LNCaP clone FGC (cell line): ENCODE data around the gene CYP27C1.
"Not testable (repeated sequence)": the region's sequence is repeated elsewhere in the genome, so short reads cannot be mapped to it uniquely, and the experiment has no call there.

Experiments used
- DNase-seq: peaks from one replicate; pipeline ENCODE4 v3.0.0-alpha.2; 2011; ENCODE audit warnings: low read depth
- H3K4me3 ChIP-seq: 2 replicates; pipeline ENCODE4 v1.5.1; 2011; ENCODE audit warnings: mild to moderate bottlenecking, low read depth, low read length, control low read depth
- TF ChIP-seq, protein P1 (sequence below): IDR thresholded peaks from 2 replicates; pipeline ENCODE4 v1.5.1; 2012; ENCODE audit warnings: mild to moderate bottlenecking; ENCODE audit not compliant: control insufficient read depth, insufficient read depth; ENCODE audit errors: extremely low read depth

CYP27C1 gene

DNA sequence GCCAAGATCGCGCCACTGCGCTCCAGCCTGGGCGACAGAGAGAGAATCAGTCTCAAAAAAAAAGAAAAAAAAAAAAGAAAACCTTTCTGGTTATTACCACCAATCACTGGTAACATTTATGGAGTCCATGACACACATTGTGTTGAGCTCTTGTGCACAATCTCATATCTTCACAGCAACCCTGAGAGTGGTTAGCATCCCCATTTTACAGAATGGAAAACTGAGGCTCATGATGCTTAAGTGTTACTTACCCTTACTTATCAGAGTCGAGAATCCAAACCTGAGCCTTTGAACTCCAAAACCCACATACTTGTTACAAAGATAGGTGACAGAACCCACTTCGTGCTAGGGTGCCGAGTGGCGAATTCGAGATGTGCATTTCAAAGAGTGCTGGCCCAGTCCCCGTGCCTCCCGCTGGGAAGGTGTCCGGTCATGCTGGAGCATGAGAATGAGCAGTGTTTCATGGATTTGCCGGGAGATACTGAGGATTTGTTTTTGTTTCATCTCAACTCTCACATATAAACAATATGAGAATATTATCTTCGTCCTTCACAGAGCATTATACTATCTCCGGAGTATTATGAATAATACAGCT, 50.9 kb downstream of the CYP27C1 start:
- H3K4me3 ChIP-seq: no peak overlapping the region
- no peak for DNase-seq
- TF ChIP-seq, protein P1, sequence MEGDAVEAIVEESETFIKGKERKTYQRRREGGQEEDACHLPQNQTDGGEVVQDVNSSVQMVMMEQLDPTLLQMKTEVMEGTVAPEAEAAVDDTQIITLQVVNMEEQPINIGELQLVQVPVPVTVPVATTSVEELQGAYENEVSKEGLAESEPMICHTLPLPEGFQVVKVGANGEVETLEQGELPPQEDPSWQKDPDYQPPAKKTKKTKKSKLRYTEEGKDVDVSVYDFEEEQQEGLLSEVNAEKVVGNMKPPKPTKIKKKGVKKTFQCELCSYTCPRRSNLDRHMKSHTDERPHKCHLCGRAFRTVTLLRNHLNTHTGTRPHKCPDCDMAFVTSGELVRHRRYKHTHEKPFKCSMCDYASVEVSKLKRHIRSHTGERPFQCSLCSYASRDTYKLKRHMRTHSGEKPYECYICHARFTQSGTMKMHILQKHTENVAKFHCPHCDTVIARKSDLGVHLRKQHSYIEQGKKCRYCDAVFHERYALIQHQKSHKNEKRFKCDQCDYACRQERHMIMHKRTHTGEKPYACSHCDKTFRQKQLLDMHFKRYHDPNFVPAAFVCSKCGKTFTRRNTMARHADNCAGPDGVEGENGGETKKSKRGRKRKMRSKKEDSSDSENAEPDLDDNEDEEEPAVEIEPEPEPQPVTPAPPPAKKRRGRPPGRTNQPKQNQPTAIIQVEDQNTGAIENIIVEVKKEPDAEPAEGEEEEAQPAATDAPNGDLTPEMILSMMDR: no peak

DNA sequence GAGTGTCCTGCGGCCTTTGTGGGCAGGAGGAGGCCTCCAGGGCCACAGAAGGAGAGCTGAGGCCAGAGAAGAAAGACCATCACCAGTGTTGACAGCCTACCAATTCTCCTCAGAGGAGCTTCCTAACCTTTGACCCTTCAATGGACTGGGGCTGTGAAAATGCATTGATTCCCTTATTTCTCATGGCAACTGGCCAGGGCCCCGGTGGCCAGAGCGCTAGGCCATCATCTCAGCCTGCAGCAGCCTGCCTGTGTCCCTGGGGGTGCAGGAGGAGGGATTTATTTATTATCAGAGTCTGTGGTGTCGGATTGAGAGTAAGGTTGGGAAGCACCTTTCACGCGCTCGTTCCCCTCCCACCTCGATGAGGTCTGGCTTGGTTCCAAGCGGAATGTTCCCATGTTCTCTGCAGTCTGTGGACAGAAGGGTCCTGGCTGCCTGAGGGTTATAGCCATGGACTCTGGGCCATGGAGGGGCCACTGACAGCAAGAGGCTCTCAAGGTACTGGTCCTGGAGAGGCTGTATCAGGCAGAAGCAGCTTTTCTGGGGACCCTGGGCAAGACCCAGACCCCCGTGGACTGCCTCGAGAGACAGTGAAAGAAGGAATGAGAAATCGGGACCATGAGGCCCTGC, 53.8 kb downstream of the CYP27C1 start:
- TF ChIP-seq, protein P1: no peak
- no peak for DNase-seq
- no peak overlapping the region for H3K4me3 ChIP-seq

DNA sequence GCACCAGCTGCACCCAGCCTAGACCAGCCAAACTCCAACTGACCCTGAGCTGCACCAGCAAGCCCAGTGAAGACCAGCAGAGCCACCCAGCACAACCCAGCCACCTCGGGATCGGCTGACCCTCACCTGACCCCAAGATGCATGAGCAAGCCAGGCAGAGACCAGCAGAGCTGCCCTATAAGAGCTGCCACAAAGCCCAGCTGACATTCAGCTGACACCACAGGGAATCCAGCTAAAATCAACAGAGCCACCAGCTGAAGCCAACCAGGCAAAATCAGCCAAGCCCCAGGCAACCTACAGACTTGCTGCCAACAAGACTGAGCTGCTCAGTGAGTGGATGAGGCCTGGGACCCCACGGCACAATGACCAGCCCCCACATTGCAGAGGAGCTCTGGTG, 54.6 kb downstream of the CYP27C1 start:
- DNase-seq: peak; percentile 15
- TF ChIP-seq, protein P1: no peak
- no peak overlapping the region for H3K4me3 ChIP-seq

DNA sequence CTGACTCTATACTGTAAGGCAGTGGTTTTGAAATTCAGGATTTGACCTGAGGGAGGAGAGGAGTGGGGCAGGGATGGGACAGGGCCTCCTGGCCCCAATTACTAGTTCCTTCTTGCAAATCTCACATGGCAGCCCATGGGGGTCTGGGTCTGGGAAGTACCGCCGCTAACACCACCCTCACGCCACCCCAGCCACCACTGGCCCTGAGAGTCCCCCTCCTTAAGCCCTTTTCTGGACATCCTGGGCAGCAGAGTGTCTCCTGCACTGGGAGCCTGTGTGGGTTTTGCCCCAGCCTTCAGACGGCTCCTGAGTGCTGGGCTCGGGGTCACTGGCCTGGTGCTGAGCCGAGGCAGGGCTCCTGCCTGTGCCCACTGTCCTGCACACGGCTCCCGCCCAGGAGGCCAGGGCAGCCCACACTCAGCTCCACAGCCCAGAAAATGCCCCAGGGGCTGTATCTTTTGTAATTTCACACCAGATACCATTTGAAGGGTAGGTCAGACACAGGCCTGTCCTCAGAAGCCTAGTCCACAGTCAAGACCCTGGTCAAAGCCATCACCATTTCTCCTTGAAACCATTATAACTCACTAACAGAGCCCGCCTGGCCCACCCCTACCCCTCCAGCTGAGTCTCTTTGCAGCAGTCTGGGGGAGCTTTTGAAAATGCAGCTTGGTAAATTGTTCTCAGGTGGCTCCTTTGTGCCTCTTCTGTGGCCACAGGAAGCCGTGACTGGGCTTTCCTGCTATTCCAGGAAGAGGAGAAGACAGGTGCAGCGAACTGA, 55.1 kb downstream of the CYP27C1 start:
- no peak overlapping the region for H3K4me3 ChIP-seq
- no peak for DNase-seq
- TF ChIP-seq, protein P1: no peak

DNA sequence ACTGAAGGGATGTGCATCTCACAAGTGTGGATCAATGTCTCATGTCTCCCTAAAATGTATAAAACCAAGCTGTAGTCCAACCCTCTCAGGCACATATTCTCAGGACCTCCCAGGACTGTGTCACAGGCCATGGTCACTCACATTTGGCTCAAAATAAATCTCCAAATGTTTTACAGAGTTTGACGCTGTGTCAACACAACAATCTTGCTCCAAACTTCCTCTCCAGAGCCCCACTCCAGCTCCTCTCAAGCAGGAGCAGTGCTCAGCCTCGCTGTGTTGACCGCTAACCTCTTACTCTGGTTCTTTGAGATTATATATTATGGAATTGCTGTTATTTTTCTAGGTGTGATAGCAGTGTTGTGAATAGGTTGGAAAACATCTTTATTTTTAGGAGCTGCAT, 56.2 kb downstream of the CYP27C1 start:
- TF ChIP-seq, protein P1: no peak
- no peak for DNase-seq
- no peak overlapping the region for H3K4me3 ChIP-seq

DNA sequence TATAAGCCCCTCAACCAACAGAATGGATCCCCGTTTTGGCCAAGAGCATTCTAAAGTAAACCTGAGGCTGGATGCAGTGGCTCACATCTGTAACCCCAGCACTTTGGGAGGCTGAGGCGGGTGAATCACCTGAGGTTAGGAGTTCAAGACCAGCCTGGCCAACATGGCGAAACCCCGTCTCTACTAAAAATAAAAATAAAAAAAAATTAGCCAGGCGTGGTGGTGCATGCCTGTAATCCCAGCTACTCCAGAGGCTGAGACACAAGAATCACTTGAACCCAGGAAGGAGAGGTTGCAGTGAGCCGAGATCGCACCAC, 57.1 kb downstream of the CYP27C1 start:
- DNase-seq, H3K4me3 ChIP-seq: not testable (repeated sequence)

DNA sequence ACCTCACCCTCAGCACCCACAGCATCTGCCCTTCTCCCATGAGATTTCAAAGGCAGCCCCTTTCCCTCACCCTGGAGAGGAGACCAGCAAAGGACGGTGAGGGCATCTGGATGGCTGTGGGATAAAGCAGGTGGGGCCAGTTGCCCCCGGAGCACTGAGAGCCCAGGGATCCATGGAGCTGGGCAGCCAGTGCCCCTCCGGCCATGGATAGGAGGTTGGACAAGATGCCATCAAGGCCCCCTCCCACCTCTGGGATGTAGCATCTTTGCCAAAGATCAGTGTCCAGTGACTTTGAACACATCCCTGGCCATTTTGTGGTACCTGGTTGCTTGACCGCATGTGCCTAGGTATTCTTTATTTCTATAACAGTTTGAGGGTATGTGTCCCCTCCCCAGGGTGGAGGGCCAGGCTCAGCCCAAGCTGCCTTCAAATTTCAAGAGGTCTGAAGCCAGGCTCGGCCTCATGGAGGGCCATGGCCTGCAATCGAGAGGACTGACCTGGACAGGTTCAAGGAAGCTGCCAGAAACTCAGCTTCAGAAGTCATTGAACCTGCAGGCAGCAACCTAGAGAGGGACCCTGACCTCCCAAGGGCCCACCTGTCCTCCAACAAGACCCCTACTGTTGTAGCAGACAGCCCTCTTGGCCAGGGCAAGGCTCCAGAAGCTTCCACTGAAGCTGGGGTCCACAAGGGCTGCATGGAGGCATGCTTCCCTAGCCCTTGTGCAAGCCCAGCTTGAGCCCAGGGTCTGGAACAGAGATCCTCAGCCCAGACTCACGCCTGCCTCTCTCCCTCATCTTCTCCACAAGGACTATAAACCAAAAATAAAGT, 57.6 kb downstream of the CYP27C1 start:
- TF ChIP-seq, protein P1: no peak
- DNase-seq: no peak
- no peak overlapping the region for H3K4me3 ChIP-seq
